ENCODE measurements around the gene CACNA1C.

DNA sequence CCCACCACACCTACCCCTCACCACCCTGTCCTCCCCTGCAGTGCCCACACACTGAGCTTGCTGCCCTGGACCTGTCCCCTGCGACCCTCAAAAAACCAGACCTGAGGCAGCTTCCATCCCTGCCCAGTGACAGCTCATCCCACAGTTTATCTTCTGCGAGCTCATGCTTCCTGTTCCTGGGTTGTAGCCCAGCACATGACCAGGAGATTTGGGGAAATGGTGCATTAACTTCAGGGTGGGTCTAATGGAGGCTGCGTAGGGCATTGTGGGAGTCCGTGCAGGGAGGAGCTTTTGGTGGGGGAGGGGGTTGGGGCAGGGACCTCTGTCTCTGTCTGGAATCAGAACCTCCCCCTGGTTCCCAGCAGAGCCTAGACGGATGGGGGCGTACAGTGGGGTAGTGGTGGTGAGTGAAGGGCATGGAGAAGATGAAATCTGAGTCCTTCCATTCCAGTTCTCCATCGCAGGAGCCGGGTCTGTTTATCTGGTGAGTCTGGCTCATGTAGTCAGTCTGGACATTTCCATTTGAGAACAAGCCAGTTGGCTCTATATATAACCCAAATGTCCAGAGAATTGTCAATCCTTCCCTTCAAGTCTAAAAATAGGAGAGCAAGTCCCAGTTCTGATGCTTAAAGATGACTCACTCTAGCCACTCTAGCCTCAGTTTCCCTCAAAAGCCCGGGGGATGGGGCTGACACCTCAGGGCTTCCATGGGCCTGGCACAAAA is 270.9 kb downstream of the CACNA1C start:
- TF ChIP-seq, protein P1, sequence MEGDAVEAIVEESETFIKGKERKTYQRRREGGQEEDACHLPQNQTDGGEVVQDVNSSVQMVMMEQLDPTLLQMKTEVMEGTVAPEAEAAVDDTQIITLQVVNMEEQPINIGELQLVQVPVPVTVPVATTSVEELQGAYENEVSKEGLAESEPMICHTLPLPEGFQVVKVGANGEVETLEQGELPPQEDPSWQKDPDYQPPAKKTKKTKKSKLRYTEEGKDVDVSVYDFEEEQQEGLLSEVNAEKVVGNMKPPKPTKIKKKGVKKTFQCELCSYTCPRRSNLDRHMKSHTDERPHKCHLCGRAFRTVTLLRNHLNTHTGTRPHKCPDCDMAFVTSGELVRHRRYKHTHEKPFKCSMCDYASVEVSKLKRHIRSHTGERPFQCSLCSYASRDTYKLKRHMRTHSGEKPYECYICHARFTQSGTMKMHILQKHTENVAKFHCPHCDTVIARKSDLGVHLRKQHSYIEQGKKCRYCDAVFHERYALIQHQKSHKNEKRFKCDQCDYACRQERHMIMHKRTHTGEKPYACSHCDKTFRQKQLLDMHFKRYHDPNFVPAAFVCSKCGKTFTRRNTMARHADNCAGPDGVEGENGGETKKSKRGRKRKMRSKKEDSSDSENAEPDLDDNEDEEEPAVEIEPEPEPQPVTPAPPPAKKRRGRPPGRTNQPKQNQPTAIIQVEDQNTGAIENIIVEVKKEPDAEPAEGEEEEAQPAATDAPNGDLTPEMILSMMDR (IDR thresholded peaks at IDR 0.05; ENCODE audit: low read depth, low read length, poor library complexity, severe bottlenecking) = no peak
- TF ChIP-seq EZH2phosphoT487 (IDR thresholded peaks at IDR 0.05; ENCODE audit: borderline replicate concordance, low read length) = no peak

Data from DOHH2 (cell line).